ENCODE measurements around the gene ZNF467.

GRCh38 chr7:149735181-149735602, 38.2 kb downstream of the ZNF467 start:
- no peak for TF ChIP-seq CTCF (IDR thresholded peaks at IDR 0.05)
- no peak for TF ChIP-seq EZH2 (IDR thresholded peaks at IDR 0.05; ENCODE audit: borderline replicate concordance, insufficient read depth, low read depth, low read length, poor library complexity, severe bottlenecking)

Data from B cell (primary cell).